Hepatocyte (in vitro differentiated cells): ENCODE data around the gene CDKN3.
A peak's percentile ranks its signal among the peaks of the same experiment; 100 is the strongest.

Source experiments
- CTCF ChIP-seq: fragments of 200-600 bp; sonication (generic); IDR thresholded peaks from 2 replicates; pipeline ENCODE4 v1.5.1; 2016; ENCODE audit warnings: antibody characterized with exemption, mild to moderate bottlenecking; ENCODE audit not compliant: poor library complexity
- EZH2 ChIP-seq: fragments of 200-600 bp; sonication (generic); IDR thresholded peaks from 2 replicates; pipeline ENCODE4 v1.6.1; 2016; ENCODE audit warnings: antibody characterized with exemption, mild to moderate bottlenecking, borderline replicate concordance
- EZH2phosphoT487 ChIP-seq: fragments of 200-600 bp; sonication (generic); IDR thresholded peaks from one replicate; pipeline ENCODE4 v1.6.1; 2018; ENCODE audit warnings: antibody characterized with exemption, mild to moderate bottlenecking, low read depth, moderate library complexity; ENCODE audit not compliant: unreplicated experiment, severe bottlenecking

GRCh38 chr14:54366736-54367735 is 29.8 kb upstream of the CDKN3 start:
- TF ChIP-seq CTCF (peak; percentile 63), EZH2phosphoT487 (no peak), EZH2 (no peak)
